ENCODE measurements around the gene PLPPR4.

PLPPR4 gene

GRCh38 chr1:99358770-99359169 lies 94.5 kb downstream of the PLPPR4 start:
- DNase-seq: no peak
